HFF-Myc (cell line): ENCODE data around the gene FRY.
"Not testable (repeated sequence)": the region's sequence is repeated elsewhere in the genome, so short reads cannot be mapped to it uniquely, and the experiment has no call there.

Source experiments
- DNase-seq: peaks from one replicate; pipeline ENCODE4 v3.0.0-alpha.2; 2011; ENCODE audit warnings: low read depth; ENCODE audit errors: extremely low read depth
- H3K4me3 ChIP-seq: replicated peaks from 2 replicates; pipeline ENCODE4 v1.5.1; 2011; ENCODE audit warnings: low read depth, mild to moderate bottlenecking, control low read depth, low read length
- TF ChIP-seq, protein P1 (sequence below): IDR thresholded peaks from 2 replicates; pipeline ENCODE4 v1.5.1; 2012; ENCODE audit warnings: mild to moderate bottlenecking, low read depth, low read length, control low read depth; ENCODE audit errors: missing control alignments

FRY gene

DNA sequence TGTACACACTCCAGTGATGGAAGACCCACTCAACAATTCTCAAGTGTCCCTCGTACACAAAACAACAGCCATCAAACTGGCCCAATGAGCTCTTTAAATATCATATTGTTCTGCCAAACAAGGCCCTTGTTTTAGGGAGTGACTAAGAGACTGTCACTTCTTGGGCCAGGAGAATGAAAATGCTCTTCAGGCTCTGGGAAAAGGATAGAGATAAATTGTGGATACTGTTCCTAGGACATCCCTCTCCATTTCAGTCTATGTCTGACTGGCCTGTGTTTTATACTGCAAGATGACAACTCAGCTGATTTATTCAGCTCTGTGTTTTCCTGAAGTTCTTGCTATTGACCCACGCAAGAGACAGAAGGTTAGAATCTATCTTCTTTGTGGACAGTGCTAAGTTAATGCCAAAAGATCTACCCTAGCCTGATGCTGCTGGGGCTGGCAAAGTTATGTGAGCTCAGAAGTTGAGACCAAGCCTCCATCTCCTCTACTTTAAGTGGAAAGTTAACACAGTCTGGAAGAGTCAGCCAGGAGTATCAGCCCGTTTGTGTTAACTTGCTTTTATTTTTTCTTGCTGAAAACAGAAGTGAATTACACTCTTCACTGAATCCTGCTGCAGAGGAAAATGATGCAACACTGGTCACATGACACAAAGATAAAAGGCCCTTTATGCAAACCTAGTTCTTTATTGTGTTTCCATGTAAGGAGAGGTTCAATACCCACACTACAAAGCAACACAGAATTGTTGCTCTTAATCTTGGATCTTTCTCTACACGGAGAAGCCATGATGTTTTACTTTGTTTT, 14.6 kb downstream of the FRY start:
- TF ChIP-seq, protein P1, sequence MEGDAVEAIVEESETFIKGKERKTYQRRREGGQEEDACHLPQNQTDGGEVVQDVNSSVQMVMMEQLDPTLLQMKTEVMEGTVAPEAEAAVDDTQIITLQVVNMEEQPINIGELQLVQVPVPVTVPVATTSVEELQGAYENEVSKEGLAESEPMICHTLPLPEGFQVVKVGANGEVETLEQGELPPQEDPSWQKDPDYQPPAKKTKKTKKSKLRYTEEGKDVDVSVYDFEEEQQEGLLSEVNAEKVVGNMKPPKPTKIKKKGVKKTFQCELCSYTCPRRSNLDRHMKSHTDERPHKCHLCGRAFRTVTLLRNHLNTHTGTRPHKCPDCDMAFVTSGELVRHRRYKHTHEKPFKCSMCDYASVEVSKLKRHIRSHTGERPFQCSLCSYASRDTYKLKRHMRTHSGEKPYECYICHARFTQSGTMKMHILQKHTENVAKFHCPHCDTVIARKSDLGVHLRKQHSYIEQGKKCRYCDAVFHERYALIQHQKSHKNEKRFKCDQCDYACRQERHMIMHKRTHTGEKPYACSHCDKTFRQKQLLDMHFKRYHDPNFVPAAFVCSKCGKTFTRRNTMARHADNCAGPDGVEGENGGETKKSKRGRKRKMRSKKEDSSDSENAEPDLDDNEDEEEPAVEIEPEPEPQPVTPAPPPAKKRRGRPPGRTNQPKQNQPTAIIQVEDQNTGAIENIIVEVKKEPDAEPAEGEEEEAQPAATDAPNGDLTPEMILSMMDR, result no peak
- no peak for DNase-seq
- H3K4me3 ChIP-seq, result no peak overlapping the region

GRCh38 chr13:32047088-32047487, 15.5 kb downstream of the FRY start:
- no peak for DNase-seq
- TF ChIP-seq, protein P1, result no peak

GRCh38 chr13:32047793-32048192, 16.2 kb downstream of the FRY start:
- no peak overlapping the region for H3K4me3 ChIP-seq
- no peak for DNase-seq
- TF ChIP-seq, protein P1, result no peak

More at GRCh38 chr13:32047088-32047487, 15.5 kb downstream of the FRY start:
- no peak overlapping the region for H3K4me3 ChIP-seq

- DNase-seq, result no peak
Observed at GRCh38 chr13:32048816-32049215, 17.2 kb downstream of the FRY start.

DNA sequence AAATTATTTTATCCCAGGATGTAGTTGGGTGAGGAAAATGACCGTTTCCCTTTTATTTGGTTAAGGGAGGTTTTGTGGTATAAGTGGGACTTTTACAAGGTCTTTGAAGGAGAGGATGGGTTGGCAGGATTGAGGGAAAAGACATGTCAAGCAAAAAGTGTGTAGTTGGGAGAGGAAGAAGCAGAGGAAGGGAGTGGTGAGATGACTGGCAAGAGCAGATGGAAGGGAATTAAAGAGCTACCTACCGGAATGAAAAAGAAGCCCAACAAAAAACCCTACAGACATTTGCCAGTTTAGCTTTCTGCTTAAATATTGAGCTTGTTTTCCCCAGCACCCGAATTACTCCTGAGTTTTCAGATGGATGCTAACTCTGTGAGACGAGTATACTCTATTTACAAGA, 19.6 kb downstream of the FRY start:
- H3K4me3 ChIP-seq, result no peak overlapping the region
- DNase-seq, result no peak
- TF ChIP-seq, protein P1, result no peak

More at GRCh38 chr13:32048816-32049215, 17.2 kb downstream of the FRY start:
- TF ChIP-seq, protein P1, result no peak
- no peak overlapping the region for H3K4me3 ChIP-seq

DNA sequence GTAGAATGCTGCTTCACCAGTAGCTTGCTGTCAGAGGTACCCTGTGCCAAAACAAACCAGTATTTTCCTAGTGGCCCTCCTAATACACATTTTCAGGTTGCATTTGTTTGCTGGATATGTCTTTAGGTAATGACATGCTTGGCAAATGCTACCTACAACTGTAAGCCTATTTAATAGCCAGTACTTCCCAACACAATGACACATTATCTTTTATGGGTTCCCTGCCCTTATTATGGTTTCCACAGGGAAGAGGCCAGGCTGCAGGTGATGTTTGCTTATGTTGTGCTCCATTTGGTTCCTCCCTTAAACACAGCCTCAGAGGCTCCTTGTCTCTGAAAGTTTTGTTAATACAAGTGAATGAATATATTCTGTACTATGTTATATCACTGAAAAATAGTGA, 24.7 kb downstream of the FRY start:
- no peak overlapping the region for H3K4me3 ChIP-seq
- TF ChIP-seq, protein P1, result no peak
- DNase-seq, result no peak

GRCh38 chr13:32057325-32057724, 25.8 kb downstream of the FRY start:
- not testable (repeated sequence) for H3K4me3 ChIP-seq, DNase-seq
